ENCODE measurements around the gene LDLRAD2. TPM values are rescaled to one million over a fixed set of nuclear protein-coding genes. Genes with fewer than 3 reads are reported as not detected.

Gene LDLRAD2
- total RNA-seq, 1 donor from 2014 or later = 0.19 TPM

DNA sequence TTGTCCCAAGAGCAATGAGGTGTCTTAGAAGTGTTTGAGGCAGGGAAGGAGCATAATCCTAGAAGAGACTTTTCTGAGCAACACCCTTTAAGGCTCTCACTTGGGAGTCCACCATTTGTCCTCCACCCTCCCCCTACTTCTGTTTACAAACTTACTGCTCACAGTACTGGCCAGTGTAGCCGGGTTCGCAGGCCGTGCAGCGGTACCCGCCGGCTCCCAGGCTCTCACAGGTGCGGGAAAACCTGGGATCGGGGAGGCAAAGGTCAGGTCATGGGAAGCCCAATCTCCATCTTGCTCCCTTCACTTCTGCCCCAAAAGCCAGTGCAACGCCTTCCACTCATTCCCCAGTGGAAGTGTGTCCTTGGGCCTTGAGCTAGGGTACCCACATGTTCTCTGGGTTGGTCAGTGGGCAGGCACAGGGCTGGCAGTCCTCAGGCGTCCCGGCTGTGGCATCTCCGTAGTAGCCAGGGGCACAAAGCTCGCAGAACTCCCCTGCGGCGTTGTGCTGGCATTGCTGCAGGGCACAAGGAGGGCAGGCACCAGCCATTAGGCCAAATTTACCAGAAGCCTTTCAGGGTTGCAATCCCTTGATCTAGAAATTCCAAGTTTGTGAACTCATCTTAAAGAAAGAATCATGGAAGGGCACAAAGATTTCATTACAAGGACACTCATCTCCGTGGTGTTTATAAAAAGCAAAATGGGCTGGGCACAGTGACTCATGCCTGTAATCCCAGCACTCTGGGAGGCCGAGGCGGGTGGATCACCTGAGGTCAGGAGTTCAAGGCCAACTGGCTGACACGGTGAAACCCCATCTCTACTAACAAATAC, 49.8 kb downstream of the LDLRAD2 start:
- TF ChIP-seq, protein P1, sequence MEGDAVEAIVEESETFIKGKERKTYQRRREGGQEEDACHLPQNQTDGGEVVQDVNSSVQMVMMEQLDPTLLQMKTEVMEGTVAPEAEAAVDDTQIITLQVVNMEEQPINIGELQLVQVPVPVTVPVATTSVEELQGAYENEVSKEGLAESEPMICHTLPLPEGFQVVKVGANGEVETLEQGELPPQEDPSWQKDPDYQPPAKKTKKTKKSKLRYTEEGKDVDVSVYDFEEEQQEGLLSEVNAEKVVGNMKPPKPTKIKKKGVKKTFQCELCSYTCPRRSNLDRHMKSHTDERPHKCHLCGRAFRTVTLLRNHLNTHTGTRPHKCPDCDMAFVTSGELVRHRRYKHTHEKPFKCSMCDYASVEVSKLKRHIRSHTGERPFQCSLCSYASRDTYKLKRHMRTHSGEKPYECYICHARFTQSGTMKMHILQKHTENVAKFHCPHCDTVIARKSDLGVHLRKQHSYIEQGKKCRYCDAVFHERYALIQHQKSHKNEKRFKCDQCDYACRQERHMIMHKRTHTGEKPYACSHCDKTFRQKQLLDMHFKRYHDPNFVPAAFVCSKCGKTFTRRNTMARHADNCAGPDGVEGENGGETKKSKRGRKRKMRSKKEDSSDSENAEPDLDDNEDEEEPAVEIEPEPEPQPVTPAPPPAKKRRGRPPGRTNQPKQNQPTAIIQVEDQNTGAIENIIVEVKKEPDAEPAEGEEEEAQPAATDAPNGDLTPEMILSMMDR (conservative IDR thresholded peaks at IDR 0.05) = no peak
- Mint-ChIP-seq H3K36me3 (peaks cover 14% of the 10 kb centered on the region), H3K27ac (no peak overlapping the region)

DNA sequence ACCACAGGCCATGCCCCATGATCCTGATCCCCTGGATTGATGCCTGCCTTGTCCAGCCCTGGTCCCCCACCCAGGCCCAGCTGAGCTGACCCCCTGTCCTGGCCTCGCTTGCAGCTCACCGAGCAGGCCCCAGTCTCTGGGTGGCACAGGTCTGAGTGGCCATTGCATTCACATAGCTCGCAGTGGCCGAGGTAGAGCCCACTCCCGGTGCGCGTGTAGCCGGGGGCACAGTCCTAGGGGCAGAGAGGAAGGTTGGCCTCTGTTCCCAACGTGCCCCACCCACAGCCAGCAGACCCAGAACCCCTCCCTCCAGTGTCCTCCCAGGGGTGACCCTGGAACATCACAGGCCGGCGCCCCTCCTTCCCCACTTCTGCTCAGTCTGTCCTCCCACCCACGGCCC, 51.9 kb downstream of the LDLRAD2 start:
- Mint-ChIP-seq H3K36me3 (peaks cover 10% of the 10 kb centered on the region), H3K9me3 (no peaks in the 10 kb centered on the region)

More for the DNA sequence above, 49.8 kb downstream of the LDLRAD2 start:
- no peak for DNase-seq (ENCODE audit: extremely low spot score, unreplicated experiment)
- Mint-ChIP-seq H3K4me1 (ENCODE audit: unreplicated experiment) (peaks cover 6% of the 10 kb centered on the region), H3K27me3 (no peaks in the 10 kb centered on the region), H3K4me3 (no peak overlapping the region), H3K9me3 (no peaks in the 10 kb centered on the region)

GRCh38 chr1:21864730-21865129, 52.7 kb downstream of the LDLRAD2 start:
- peaks cover 10% of the 10 kb centered on the region for H3K36me3 Mint-ChIP-seq
- no peak overlapping the region for H3K4me3 Mint-ChIP-seq
- no peak overlapping the region for H3K27ac Mint-ChIP-seq
- no peaks in the 10 kb centered on the region for H3K9me3 Mint-ChIP-seq
- peaks cover 10% of the 10 kb centered on the region for H3K4me1 Mint-ChIP-seq (ENCODE audit: unreplicated experiment)
- no peak for DNase-seq (ENCODE audit: extremely low spot score, unreplicated experiment)
- H3K27me3 Mint-ChIP-seq = no peaks in the 10 kb centered on the region
- TF ChIP-seq, protein P1 (conservative IDR thresholded peaks at IDR 0.05) = no peak

More for the DNA sequence above, 51.9 kb downstream of the LDLRAD2 start:
- TF ChIP-seq, protein P1 (conservative IDR thresholded peaks at IDR 0.05) = no peak
- no peak overlapping the region for H3K4me3 Mint-ChIP-seq
- peaks cover 6% of the 10 kb centered on the region for H3K4me1 Mint-ChIP-seq (ENCODE audit: unreplicated experiment)
- no peaks in the 10 kb centered on the region for H3K27me3 Mint-ChIP-seq
- no peak overlapping the region for H3K27ac Mint-ChIP-seq
- DNase-seq (ENCODE audit: extremely low spot score, unreplicated experiment) = no peak

- peaks cover 10% of the 10 kb centered on the region for H3K4me1 Mint-ChIP-seq (ENCODE audit: unreplicated experiment)
- H3K9me3 Mint-ChIP-seq = no peaks in the 10 kb centered on the region
- TF ChIP-seq, protein P1 (conservative IDR thresholded peaks at IDR 0.05) = no peak
- peaks cover 10% of the 10 kb centered on the region for H3K36me3 Mint-ChIP-seq
- H3K27me3 Mint-ChIP-seq = no peaks in the 10 kb centered on the region
- no peak for DNase-seq (ENCODE audit: extremely low spot score, unreplicated experiment)
- no peak overlapping the region for H3K27ac Mint-ChIP-seq
- no peak overlapping the region for H3K4me3 Mint-ChIP-seq
Measured at GRCh38 chr1:21865609-21865942, 53.5 kb downstream of the LDLRAD2 start.

DNA sequence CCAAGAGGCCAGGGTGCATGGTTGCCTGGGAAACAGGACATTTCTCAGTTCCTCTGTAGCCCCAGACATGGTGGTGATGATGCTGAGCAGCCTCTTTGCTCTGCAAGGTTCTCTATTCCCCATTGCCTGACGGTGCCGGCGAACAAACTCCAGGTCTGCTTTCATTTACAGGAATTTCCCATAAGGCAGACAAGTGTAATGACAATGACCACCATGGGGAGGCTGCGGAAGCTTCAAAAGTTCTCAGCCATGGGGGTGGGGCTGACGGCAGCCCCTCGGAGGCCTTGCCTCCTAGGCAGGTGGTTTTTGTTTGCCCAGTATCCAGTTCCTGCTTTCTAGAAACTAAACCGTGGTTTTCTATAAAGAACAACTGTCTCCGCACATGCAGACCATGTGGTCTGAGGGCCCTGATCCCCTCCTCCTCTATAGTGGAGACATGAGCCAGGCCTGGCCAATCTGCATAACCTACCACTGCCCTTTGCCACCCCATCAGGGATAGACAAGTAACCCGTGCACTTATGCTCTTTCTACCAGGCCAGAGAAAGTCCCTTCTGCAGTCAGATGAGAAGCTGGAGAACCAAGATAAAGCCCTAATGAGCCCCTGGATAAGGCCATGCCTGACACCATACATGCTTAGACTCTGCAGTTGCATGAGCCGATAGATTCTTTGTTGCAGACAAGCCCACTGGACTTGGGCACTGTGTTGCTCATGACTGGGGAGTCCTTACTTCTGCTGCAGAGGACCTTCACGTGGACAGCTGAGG, 54.1 kb downstream of the LDLRAD2 start:
- H3K27ac Mint-ChIP-seq = peak overlapping the region; percentile 45
- H3K27me3 Mint-ChIP-seq = no peaks in the 10 kb centered on the region
- TF ChIP-seq, protein P1 (conservative IDR thresholded peaks at IDR 0.05) = peak; percentile 51
- peaks cover 6% of the 10 kb centered on the region for H3K36me3 Mint-ChIP-seq
- H3K9me3 Mint-ChIP-seq = no peaks in the 10 kb centered on the region
- no peak overlapping the region for H3K4me3 Mint-ChIP-seq
- peaks cover 10% of the 10 kb centered on the region for H3K4me1 Mint-ChIP-seq (ENCODE audit: unreplicated experiment)
- DNase-seq (ENCODE audit: extremely low spot score, unreplicated experiment) = no peak

All from type B pancreatic cell (in vitro differentiated cells).